Left lobe of liver (tissue), 2 donors: Measurements from ENCODE around the gene PLAAT3. TPM values are rescaled to one million over a fixed set of nuclear protein-coding genes. Genes with fewer than 3 reads are reported as not detected.
"Not testable (repeated sequence)": the region's sequence is repeated elsewhere in the genome, so short reads cannot be mapped to it uniquely, and the experiment has no call there.

ENCODE experiments used
- ATAC-seq: fragments of 200-7000 bp; cut with Tn5 transposase; one replicate; pipeline ENCODE4 v1.9.1; 2020; ENCODE audit warnings: mild to moderate bottlenecking, moderate library complexity
- DNase-seq: peaks from one replicate; pipeline ENCODE4 v3.0.0-alpha.2; 2020; ENCODE audit warnings: low spot score
- total RNA-seq: library from RNA; stranded (reverse); gene quantifications from one replicate; pipeline ENCODE4 v1.2.1, GENCODE V29; 2021
- donor health status: DM: no; HTN: no; CAD: no; lungs with moderate emphysema.
- donor health status: DM: no; HTN: yes; CAD: no.

The PLAAT3 gene
- total RNA-seq, 1 donor from 2014 or later = 74.6 TPM

DNA sequence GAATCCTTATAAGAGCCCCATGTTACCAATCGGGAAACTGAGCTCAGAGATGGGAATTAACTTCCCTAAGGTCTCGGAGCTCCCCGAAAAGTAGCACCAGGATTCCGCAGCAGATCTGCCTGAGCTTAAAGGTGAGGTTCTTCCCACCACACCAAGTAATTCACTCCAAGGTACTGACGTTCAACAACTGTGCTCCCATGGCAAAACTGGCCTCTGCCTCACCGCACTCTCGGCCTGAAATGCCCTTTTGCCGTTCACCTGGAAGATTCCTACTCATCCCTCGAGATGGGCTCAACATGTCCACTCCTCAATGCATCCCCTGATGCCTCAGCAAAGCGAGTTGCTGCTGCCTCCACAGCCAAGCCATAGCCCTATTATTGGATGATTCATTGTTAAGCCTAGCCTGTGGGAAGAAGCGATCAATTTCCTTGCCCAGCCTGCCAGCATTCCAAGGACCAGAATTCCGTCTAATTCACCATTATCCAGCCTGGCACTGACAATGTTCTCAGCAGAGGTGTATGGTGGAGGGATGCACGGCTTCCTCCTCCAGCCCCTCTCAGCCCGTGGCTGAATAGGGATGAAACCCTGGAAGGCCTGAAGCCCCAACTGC is 4.2 kb downstream of the PLAAT3 start:
- no peak for ATAC-seq
- peak; percentile 42 for DNase-seq

DNA sequence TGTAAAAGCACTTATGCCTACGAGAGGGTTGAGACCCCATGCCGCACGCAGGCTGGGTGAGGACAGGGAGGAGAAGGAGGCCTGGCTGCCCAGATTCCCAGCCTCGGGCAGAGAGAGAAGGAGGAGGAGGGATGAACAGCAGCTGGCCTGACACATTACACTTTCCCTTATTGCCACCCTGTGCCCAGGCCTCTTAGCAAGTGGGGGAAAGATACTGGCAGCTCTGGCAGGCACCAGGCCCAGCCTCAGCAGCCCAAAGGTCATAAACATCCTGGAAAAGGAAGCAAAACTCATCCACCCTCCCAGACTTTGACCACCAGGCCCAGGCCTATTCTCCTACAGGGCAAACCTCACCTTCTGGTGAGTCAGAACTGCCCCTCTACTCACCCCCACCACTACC is 4.7 kb downstream of the PLAAT3 start:
- DNase-seq = peak; percentile 86
- peak; percentile 72 for ATAC-seq

DNA sequence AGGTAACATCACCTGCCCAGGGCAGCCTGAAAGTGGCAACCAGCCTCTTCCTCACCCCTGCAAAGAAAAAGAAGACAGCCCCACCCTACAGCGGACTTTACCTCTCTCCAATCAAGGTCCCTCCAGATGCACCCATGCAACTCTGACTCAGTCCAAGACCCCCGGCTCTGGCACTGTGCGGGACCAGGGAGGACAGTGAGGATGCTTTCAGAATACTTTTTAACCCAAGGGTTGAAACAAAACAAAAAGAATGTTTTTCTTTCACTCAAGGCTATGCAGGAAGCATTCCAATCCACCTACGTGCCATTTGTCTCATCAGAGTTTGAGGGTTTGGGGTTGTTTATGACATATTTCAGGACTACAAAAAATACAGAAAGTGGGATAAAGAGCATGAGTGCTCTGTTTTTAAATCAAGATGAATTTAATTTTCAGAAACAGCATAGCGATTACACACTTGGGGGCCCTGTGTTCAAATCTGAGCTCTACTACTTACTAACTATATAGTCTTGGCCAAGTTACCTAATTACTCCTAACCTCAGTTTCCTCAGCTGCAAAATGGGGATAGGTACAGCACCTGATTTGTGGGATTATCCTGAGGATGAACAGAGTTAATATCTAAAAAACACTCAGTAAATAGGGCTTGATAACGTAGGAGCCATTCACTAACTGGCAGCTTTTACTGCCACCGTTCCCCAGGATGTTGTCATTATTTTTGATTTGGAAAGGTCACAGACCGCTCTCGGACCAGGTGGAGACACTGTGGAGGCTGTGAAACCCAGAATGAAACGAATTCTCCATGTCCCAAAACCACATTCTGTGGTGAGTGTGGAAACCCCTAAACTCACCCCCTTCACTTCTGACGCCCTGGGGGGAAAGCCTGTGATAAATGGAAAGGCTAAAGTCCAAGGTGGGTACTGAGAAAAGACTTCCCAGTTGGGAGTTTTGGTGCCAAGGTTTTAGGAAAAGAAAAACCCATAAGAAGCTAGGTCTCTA is 5.6 kb downstream of the PLAAT3 start:
- ATAC-seq (peak; percentile 49), DNase-seq (peak; percentile 38)

DNA sequence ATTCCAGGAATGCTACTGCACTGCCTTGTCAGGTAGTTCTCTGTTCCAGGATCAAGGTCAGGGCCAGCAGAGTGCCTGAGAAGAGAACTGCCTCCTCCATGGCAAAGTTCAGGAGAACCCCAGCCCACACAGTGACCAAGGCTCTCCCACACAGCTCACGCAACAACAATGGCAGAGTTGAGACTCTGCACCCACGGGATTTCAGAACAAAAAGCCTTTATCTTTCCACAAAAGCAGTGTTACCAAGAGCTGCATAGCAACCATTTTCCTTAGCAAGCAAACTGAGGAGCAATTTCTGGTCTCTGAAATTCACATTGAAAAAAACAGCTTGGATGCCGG is 11.1 kb downstream of the PLAAT3 start:
- DNase-seq (no peak), ATAC-seq (peak; percentile 72)

DNA sequence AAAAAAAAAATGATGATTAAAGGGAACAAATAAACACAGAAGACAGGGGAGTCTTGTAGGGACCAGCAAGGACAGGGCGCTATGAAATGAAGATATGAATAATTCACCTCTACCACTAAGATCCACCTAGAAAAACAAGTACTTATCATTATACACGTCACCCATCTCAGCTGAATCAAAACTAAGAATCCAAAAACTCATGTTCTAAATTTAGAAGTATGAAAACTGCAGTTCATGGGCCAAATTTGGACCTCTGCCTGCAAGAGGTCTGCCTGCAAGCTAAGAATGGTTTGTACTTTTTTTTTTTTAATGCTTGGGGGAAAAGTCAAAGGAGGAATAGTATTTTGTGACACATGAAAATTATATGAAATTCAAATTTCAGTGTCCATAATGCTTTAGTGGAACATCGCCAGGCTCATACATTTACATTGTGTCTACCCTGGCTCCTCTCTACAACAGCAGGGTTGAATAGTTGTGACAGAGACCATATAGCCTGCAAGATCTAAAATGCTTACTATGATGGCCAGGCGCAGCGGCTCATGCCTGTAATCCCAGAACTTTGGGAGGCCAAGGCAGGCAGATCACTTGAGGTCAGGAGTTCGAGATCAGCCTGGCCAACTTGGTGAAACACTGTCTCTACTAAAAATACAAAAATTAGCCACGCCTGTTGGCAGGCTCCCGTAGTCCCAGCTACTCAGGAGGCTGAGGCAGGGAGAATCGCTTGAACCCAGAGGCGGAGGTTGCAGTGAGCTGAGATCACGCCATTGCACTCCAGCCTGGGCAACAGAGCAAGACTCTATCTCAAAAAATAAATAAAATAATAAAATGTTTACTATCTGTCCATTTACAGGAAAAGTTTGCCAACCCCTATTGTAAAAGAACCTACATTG is 11.7 kb downstream of the PLAAT3 start:
- not testable (repeated sequence) for DNase-seq, ATAC-seq

- ATAC-seq = peak; percentile 62
- no peak for DNase-seq
Measured at GRCh38 chr11:63599211-63600122, 14.8 kb downstream of the PLAAT3 start.

DNA sequence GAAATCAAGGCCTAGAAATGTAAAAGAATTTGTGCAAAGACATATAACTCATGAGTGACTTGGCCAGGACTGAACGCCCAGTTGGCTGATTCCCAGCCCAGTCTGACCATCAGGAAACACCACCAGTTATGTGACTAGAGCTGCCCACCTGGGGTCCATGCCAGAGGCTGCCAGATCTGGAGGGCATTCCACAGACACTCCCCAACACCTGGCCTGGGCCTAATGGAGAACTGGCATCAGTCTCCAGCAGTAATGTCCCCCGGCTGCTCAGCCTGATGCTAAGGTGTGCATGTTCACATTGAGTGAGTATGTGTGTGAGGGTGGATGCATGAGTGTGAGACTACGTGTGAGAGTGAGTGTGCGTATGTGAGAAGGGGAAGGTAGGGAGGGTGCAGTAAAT is 15.7 kb downstream of the PLAAT3 start:
- peak; percentile 35 for DNase-seq
- ATAC-seq = peak; percentile 16

- DNase-seq (no peak), ATAC-seq (no peak)
Measured at GRCh38 chr11:63595296-63595695, 18.9 kb downstream of the PLAAT3 start.

DNA sequence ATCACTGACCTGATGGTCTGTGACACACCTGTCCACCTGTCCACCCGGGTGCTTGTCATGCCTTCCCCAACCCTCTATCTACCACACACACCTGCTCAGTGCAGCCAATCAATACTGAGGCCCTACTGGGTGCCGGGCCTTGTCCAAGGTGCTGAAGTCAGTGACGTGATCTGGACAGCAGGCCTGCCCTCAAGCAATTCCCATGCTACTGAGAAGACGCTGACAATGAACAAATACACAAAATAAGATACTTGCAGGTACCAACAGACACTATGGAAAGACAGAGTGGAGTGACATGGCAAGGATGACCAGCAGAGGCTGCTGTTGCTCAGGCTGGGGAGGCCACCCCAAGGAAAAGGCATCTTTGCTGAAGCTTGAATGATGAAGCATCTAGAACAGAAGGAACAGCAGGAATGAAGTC is 21.2 kb downstream of the PLAAT3 start:
- DNase-seq (no peak), ATAC-seq (peak; percentile 76)

- ATAC-seq (no peak), DNase-seq (no peak)
Measured at GRCh38 chr11:63590024-63590788, 24.0 kb downstream of the PLAAT3 start.

- DNase-seq = no peak
- ATAC-seq = no peak
Measured at GRCh38 chr11:63589000-63589399, 25.2 kb downstream of the PLAAT3 start.

DNA sequence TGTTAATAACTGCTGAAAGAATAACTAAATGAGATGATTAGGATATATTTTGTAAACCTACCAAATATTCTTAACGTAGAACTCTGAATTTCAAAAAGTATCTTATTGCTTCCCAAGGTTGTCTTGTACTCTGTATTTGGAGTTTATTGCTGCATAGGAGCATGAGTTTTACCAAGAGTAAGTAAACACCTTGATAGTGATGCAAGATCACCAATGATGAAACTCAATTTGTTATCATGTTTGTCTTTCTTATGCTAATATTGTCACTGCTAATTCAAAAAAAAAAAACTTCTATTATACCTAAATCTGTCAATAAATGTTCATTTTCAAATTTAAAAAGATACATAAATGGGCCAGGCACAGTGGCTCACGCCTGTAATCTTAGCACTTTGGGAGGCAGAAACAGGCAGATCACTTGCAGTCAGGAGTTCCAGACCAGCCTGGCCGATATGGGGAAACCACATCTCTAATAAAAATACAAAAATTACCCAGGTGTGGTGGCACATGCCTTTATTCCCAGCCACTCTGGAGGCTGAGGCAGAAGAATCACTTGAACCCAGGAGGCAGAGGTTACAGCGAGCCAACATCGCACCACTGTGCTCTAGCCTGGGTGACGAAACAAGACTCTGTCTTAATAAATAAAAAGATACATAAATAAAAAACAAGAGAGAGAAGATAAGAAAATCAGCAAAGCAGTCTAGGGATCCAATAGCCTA is 27.6 kb downstream of the PLAAT3 start:
- ATAC-seq (peak; percentile 83), DNase-seq (no peak)

DNA sequence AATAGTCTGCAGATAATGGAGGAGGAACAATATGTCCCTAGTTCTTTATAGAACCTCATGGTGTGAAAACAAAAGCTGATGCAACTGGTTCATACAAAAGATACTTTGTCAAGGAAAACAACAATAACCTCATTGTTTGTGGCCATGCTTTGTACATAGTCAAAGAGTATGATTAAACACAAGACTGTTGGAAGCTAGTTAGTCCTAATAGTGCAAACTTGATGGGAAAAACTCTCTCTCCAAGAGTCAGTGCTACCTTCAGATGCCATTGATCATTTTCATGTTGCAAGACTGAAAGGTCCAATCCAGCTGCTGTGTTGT is 30.9 kb downstream of the PLAAT3 start:
- ATAC-seq (no peak), DNase-seq (no peak)

DNA sequence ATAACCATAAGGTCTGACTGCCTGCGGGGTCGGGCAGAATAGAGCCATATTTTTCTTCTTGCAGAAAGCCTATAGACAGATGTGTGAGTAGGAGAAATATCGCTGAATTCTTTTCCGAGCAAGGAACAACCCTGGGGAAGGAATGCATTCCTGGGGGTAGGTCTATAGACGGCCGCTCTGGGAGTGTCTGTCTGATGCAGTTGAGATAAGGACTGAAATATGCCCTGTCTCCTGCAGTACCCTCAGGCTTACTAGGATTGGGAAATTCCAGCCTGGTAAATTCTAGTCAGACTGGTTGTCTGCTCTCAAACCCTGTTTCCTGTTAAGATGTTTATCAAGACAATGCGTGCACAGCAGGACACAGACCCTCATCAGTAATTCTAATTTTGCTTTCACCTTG is 33.0 kb downstream of the PLAAT3 start:
- not testable (repeated sequence) for ATAC-seq

DNA sequence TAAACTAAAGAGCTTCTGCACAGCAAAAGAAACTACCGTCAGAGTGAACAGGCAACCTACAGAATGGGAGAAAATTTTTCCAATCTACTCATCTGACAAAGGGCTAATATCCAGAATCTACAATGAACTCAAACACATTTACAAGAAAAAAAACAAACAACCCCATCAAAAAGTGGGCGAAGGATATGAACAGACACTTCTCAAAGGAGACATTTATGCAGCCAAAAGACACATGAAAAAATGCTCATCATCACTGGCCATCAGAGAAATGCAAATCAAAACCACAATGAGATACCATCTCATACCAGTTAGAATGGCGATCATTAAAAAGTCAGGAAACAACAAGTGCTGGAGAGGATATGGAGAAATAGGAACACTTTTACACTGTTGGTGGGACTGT is 35.4 kb downstream of the PLAAT3 start:
- DNase-seq, ATAC-seq: not testable (repeated sequence)

More for the DNA sequence above, 33.0 kb downstream of the PLAAT3 start:
- not testable (repeated sequence) for DNase-seq

DNA sequence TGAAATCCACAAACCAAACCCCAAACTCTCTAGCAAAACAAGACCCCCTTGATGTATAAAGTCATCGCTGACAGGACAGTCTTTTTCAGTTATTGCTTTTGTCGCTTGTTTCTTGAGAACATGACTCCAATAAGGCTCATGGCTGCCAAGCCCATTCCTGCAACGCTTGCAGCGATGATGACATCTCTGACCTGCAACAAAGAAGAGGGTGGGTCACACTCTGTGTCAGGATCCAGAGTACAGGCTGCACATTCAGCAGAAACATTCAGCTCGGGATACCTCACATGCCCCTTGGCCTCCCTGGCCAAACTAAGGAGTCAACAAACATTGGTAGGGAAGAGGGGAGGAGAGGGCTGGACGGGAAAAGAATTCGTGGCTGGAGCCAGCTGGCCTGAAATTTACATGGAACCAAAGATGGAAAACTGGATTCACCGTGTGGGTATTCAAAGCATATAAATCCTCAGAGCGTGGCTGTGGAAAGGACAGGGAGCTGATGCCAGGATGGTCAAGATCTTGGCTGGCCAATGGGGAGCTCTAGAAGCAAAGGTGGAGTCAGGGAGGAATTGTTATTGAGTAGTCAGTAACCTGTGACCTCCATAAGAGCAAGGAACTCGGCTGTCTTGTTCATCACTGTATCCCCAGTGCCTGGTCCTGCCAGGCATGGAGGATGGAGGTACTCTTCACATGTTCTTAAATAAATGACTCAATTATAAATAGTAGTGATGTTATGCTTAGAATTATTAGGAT is 39.2 kb downstream of the PLAAT3 start:
- peak; percentile 89 for DNase-seq

DNA sequence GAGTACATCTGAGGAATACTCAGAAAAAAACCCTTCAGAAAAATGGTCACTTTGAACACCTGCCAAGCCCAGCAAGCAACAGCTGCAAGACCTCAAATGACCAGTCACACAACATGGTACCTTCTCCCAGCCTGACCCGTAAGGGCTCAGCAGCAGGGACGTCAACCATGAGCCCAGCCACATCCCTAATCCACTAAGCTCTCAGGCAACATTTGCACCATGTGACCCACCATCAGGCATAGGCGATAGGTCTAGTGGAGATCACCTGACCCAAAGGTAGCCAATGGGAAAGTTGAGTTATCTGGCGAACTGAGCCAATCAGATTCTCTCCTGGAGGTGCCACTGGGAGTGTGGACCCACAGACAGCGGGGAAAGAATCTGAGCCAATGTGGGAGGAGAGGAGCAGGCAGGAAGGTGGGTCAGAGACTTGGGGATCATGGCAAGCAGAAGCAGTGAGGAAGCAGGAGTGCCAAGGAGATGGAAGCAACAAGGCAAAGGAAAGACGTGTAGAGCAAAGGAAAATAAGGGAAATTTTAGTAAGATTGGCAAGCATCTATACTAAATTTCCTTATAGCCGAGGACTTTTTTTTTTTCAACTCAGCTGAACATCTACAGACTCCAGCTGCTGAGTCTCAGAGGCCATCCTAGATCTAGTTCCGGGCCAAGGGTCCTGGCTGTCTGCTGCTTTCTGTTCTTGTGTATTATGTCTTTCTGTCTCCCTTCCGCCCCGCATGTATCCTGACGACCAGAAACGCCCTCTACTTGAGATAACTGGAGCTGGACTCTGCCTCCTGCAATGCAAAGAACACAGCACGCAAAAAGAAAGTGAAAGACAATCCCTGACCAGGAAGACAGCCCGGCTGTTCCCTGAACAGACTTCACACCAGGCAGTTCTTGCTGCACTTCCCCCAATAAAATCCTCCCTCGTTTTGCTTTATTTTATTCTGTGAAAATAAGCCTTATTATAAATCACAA is 40.1 kb downstream of the PLAAT3 start:
- peak; percentile 82 for ATAC-seq
- DNase-seq = peak; percentile 58

More for the DNA sequence above, 39.2 kb downstream of the PLAAT3 start:
- ATAC-seq = peak; percentile 97
